Myocyte (in vitro differentiated cells): Measurements from ENCODE around the gene MTA1. TPM values are rescaled to one million over a fixed set of nuclear protein-coding genes. Genes with fewer than 3 reads are reported as not detected.

ENCODE experiments used
- DNase-seq: peaks from one replicate; pipeline ENCODE4 v3.0.0-alpha.2; 2012; ENCODE audit warnings: low read depth
- total RNA-seq: library from RNA; depleted of rRNA; stranded (reverse); fragments of >200 nt; gene quantifications from 2 replicates; pipeline ENCODE4 v1.2.3, GENCODE V29; 2014

MTA1 gene
- total RNA-seq, 1 donor from 2014 or later: 44.0 TPM

DNA sequence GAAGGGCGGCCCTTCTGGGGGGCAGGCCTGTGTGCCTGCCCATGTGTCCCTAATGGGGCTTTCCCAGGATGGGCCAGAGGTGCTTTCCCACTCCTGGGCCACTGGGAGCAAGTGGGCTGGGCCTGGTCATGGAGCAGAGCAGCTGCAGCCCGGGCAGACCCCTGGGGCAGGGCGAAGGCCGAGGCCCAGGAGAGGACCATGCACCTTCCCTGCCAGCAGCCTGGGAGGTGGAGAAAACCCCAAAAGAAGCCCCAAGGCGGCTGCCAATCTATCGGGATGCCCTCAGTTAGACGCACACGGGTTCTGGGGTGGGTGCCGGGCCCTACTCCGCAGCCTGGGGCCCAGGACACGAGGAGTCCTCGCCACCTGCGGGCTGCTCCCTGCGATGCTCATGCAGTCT lies 38.9 kb downstream of the MTA1 start:
- no peak for DNase-seq

- no peak for DNase-seq
These were observed 40.5 kb downstream of the MTA1 start for GRCh38 chr14:105460116-105460515.

- no peak for DNase-seq
These were observed 41.0 kb downstream of the MTA1 start for GRCh38 chr14:105460616-105461015.

GRCh38 chr14:105461903-105462302 lies 42.3 kb downstream of the MTA1 start:
- no peak for DNase-seq

GRCh38 chr14:105464501-105464900 lies 44.9 kb downstream of the MTA1 start:
- no peak for DNase-seq

DNA sequence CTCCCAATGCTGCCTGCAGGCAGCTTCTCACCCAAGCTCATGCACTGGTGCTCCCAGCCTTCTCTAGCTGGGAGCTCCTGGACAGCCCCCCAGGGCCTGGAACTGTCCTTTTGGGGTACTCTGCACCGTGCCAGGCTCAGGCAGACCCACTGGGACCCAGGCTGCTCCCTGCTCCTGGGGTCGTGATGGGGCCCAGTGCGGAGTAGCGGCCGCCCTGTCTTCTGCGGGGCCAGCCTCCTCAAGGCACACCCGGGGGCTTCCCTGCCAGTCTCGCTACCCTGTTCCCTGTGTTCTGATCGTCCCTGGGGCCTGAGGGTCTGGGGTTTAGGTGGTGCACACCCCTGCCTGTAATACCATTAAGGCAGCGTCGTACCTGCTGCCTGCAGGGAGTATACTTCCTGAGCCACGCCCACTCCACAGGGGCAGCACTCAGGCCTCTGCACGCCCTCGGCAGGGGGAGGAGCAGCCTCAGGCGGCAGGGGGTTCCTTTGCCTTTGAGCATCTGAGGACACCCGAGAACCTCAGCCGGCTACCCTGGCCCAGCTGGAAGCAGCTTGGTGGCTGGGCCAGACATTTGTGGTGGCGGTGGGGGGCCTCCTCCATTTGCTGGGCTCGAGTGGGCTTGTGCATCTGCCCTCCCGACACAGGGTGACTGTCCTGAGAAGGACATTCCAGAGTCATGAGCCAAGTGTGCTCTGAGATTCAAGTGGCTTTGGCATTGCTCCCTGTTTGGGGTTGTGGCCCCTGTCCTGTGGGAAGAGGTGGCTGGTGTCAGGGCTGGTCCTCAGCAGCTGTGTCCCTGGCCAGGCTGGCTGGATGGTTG lies 45.8 kb downstream of the MTA1 start:
- peak; percentile 99 for DNase-seq

- no peak for DNase-seq
These were observed 47.1 kb downstream of the MTA1 start for GRCh38 chr14:105466531-105467248.

DNA sequence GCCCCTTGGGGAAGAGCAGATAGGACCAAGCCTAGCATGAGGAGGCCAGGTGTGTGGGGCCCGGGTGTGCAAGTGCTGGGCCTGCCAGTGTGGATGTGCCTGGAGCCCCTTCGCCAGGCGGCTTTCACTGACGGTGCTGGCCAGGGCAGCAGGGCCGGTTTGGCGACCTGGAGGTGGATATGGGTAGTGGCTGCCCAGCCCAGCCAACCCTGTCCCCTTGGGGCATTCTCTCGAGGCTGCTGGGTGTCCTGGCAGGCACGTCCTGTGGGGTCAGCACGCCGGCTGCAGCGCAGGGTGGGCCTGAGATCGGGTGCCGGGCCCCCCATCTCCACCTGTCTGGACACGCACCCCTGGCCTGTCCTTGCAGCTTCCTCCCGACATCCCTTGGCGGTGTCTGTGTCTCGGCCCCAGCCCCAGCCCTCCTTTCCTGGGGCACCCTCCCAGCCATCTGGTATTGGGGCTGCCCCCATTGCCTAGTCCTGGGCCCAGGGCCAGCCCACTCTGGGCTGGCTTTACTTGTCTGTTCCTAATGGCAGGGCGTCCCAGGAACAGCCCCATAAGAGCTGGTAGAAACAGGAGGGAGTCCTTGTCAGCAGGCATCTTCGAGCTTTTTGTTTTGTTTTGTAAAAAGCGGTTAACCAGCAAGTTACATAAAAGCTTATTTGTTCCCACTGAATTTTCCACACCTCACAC lies 47.8 kb downstream of the MTA1 start:
- no peak for DNase-seq

GRCh38 chr14:105467942-105468471 lies 48.4 kb downstream of the MTA1 start:
- no peak for DNase-seq

DNA sequence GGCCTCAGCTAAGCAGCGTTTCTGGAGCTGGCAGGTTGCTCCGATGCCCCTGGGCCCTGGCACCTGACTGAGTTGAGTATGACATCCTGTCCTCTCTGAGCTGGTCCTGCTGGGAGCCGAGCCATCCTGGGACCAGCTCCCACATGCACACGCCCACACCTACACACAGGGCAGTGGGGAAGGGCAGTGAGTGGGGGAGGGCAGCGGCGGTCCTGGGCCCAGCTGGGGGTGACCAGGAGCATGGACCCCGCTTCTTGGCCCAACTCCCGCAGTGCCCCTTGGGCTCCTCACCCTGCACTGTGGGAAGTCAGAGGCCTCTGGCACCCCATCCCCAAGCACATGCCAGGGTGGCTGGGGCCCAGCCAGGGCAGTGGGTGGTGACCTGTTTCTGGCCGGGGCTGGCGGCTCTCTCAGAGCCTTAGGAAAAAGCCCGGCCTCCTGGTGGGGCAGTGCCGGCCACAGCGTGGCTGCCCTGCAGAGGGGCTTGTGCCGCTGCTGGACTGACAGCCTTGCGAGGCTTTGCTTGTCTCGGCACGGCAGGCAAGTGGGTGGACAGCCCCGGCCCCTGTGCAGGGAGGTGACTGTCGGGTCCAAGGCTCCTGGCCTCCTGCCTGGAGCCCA lies 49.1 kb downstream of the MTA1 start:
- DNase-seq: no peak

GRCh38 chr14:105469456-105470349 lies 50.1 kb downstream of the MTA1 start:
- no peak for DNase-seq

- peak; percentile 60 for DNase-seq
These were observed 51.0 kb downstream of the MTA1 start for GRCh38 chr14:105470350-105471296.

DNA sequence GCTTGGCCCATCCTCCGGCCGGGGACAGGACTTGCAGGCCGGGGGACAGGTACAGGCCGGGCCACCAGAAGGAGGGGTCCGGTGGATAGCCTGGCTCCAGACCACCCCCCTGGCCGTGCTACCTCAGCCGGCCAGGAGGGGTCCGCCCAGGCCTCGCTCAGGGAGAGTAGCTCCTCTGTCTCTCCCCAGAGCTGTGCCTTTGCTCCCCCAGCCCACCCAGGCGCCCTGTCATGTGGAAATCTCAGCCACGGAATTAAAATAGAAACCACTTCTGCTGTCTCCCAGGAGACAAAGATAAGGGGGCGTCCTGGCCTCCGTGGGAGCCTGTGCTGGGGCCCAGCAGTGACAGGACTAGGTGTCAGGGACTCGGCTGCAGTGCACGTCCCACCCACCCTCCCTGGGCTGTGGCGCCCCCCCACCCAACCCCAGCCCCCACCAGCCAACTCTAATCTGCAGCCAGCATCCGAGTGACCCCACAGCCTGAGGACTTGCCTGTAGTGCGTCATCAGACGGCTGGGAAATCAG lies 51.7 kb downstream of the MTA1 start:
- DNase-seq: peak; percentile 42

GRCh38 chr14:105471823-105472485 lies 52.3 kb downstream of the MTA1 start:
- no peak for DNase-seq

DNA sequence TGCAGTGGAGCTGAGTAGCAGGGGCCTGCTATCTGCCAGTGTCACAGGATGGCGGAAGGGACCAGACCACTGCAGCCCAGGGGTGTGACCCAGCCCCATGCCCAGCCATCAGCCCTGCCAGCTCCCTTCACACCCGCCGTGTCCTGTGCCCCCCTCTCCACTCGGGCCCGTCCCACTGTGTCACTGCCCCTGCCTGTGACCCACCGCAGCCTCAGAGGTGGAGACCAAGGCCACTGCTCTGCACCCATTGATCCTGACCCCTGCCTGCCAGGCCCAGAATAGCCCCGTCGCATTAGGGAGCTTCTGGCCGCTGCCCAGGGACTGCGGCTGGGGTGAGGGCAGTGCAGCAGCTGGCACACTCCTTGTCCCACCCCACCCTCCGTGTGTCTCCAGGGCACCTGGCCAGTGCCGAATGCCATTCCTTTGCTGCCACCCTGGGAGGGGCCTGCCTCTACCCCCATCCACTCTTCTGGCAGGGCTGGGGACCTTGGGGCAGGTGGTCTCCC lies 52.9 kb downstream of the MTA1 start:
- peak; percentile 94 for DNase-seq

DNA sequence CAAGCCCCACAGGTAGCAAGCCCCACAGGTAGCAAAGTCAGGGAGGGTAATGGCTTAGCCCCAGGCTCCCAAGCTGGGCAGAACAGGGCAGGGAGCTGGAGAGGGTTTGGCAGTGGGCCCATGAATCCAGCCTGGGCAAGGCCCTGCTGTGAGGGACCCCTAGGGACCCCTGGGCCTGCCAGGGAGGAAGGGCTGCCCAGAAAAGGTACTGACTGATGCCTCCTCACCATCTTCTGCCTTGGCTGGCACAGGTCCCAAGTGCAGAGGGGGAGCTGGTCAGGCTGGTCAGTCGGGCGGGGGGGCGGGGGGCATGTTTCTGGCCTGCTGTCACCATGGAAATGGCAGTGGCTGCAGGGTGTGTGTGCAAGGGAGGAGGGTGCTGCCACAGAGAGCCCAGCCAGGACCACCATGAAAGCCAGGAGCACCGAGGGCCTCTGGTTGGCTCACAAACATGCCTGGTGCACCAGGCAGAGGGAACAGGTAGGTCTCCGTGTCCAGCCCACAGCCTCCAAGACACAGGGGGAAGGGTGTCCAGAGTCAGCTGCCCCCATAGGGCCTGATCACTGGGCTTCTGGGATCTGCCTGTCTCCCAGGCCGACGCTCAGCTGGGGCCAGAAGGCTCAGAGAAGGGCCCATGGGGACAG lies 53.5 kb downstream of the MTA1 start:
- DNase-seq: peak; percentile 70

DNA sequence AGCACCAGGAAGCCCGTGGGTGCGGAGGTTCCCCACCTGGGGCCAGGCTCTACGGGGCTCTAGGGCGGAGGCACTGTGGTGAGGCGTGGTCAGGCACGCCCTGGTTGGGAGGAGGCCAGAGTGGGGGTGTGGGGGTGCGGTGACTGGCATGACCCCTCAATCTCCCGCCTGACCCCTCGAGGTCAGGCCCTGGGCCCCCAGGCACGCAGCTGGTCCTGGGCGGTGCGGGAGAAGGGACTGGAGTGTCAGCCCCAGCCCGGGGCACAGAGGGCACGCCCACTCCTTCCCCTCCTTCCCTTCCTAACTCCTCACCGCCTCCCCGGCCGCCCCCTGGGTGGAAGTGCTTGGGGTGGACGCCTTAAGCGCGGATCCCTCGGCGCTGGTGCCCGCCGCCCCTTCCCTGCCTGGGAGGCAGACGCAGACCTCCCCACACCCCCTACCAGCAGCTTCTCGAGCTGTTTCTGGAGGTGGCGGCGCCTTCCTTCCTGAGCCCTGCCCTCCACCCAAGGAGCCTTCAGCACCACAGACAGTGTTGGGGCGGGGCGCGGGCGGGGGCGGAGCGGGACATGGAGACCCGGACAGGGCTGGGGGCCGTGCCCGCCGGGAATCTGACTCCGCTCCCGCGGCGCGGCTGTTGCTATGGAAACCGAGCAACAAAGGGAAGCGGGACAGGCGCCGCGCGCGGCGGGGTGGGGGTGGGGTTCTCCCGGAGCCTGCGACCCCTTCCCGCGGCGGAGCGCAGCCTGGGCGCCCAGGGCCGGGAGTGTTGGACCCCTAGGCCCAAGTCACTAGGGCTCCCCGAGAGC lies 54.3 kb downstream of the MTA1 start:
- DNase-seq: peak; percentile 95
